ENCODE results near the gene TMEM117. TPM values are rescaled to one million over a fixed set of nuclear protein-coding genes. Genes with fewer than 3 reads are reported as not detected.

TMEM117 gene
- total and polyA plus RNA-seq, 10 of the 15 experiments (the other 5 are each of a cell fraction or from before 2014, with no cell fraction given): 3.1 to 8.2 (median 6.1) TPM

- TF ChIP-seq, protein P1, sequence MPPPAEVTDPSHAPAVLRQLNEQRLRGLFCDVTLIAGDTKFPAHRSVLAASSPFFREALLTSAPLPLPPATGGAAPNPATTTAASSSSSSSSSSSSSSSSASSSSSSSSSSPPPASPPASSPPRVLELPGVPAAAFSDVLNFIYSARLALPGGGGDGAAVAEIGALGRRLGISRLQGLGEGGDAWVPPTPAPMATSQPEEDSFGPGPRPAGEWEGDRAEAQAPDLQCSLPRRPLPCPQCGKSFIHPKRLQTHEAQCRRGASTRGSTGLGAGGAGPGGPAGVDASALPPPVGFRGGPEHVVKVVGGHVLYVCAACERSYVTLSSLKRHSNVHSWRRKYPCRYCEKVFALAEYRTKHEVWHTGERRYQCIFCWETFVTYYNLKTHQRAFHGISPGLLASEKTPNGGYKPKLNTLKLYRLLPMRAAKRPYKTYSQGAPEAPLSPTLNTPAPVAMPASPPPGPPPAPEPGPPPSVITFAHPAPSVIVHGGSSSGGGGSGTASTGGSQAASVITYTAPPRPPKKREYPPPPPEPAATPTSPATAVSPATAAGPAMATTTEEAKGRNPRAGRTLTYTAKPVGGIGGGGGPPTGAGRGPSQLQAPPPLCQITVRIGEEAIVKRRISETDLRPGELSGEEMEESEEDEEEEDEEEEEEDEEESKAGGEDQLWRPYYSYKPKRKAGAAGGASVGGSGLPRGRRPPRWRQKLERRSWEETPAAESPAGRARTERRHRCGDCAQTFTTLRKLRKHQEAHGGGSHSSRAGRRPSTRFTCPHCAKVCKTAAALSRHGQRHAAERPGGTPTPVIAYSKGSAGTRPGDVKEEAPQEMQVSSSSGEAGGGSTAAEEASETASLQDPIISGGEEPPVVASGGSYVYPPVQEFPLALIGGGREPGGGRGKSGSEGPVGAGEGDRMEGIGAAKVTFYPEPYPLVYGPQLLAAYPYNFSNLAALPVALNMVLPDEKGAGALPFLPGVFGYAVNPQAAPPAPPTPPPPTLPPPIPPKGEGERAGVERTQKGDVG (CRISPR knock-in tag; IDR thresholded peaks at IDR 0.05): no peak
- no peak for TF ChIP-seq ASH2L (IDR thresholded peaks at IDR 0.05; ENCODE audit: borderline replicate concordance, low read depth)
Observed at GRCh38 chr12:43836475-43836989, 651 bp downstream of the TMEM117 start (continued).

DNA sequence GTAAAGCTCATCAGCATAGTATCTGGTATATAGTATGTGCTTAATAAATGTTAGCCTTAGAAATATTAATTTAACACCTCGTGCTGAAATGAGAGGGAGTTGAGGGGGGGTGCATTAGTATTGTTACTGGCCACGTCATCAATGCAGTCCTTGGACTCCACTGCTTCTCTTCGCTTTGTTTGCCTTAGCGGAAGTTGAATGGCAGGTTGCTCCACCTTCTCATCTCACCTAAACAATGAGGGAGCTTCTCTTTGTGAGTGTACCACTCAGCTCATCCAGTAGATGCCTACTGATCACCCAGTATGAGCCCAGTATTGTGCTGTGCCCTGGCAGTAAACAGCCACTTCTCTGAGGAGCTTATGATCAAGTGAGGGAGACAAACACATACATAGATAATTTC, 4.5 kb downstream of the TMEM117 start:
- Histone ChIP-seq H4K20me1 (ENCODE audit: control insufficient read depth, insufficient read depth) (no peaks in the 10 kb centered on the region), H3K9me3 (replicated peaks; ENCODE audit: control insufficient read depth, insufficient read depth, low read length) (no peaks in the 10 kb centered on the region), H2AFZ (ENCODE audit: control insufficient read depth, low read depth, low read length) (no peak overlapping the region), H3K79me2 (ENCODE audit: control insufficient read depth, insufficient read depth, low read length) (no peaks in the 10 kb centered on the region; the same call in none of the 2 replicates), H3K27me3 (replicated peaks in 1 of 2; ENCODE audit: control insufficient read depth in 2 of 2, insufficient read depth in 2 of 2, low read length in 1 of 2) (no peaks in the 10 kb centered on the region), H3K4me3 (no peak overlapping the region), H3K36me3 (ENCODE audit: control insufficient read depth in 2 of 2, insufficient read depth in 2 of 2, low read length in 1 of 2) (no peaks in the 10 kb centered on the region; a peak in 3 of 4 replicates), H3K9ac (ENCODE audit: control insufficient read depth, insufficient read depth, low read length) (no peak overlapping the region), H3K4me1 (ENCODE audit: control insufficient read depth, insufficient read depth, low read length) (peaks cover 2% of the 10 kb centered on the region; the same call in 1 of the 2 replicates), H3K27ac (ENCODE audit: control insufficient read depth, insufficient read depth) (no peak overlapping the region), H3K4me2 (ENCODE audit: control insufficient read depth, insufficient read depth) (no peak overlapping the region)
- ATAC-seq: no peak
- BruUV-seq (replicated peaks): no TSS peak
- ChIA-PET SMC1A (ENCODE audit: uncharacterized antibody, unreplicated experiment) (interaction anchor here (0.6 to 1.3 kb wide), 4 partner anchors 11 to 21 kb away, joined by 3 to 4 read pairs (median 4); no protein-coding TSS in a partner anchor), CTCF (interaction anchor here (1.1 kb wide), 2 partner anchors 8 to 42 kb away, joined by 3 to 5 read pairs; no protein-coding TSS in a partner anchor), RAD21 (ENCODE audit: unreplicated experiment) (interaction anchor here (2.0 kb wide), 1 partner anchor 12 kb away, joined by 5 read pairs; no protein-coding TSS in a partner anchor), POLR2A (interaction anchor here (0.6 kb wide), 1 partner anchor 34 kb away, joined by 3 read pairs; the partner anchor contains the start of gene TWF1)
- intact Hi-C loops (cut with micrococcal nuclease; ENCODE audit: unreplicated experiment): no loop called here
- no peak for FAIRE-seq
- WGBS (ENCODE audit: insufficient coverage, insufficient replicate concordance, low lambda C conversion rate, missing lambda C conversion rate): 85% methylated on average over 4 of the region's 4 CpGs
- DNase-seq (ENCODE audit: low read depth, low spot score): no peak
- in situ Hi-C loops (cut with MboI): no loop called here
- no peak for TF ChIP-seq CREM (IDR thresholded peaks at IDR 0.05; ENCODE audit: low read depth)
- TF ChIP-seq, protein P2, sequence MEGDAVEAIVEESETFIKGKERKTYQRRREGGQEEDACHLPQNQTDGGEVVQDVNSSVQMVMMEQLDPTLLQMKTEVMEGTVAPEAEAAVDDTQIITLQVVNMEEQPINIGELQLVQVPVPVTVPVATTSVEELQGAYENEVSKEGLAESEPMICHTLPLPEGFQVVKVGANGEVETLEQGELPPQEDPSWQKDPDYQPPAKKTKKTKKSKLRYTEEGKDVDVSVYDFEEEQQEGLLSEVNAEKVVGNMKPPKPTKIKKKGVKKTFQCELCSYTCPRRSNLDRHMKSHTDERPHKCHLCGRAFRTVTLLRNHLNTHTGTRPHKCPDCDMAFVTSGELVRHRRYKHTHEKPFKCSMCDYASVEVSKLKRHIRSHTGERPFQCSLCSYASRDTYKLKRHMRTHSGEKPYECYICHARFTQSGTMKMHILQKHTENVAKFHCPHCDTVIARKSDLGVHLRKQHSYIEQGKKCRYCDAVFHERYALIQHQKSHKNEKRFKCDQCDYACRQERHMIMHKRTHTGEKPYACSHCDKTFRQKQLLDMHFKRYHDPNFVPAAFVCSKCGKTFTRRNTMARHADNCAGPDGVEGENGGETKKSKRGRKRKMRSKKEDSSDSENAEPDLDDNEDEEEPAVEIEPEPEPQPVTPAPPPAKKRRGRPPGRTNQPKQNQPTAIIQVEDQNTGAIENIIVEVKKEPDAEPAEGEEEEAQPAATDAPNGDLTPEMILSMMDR (IDR thresholded peaks at IDR 0.05 in 2 of 3, conservative IDR thresholded peaks at IDR 0.05 in 1 of 3; ENCODE audit: control insufficient read depth in 2 of 3, extremely low read depth in 1 of 3, insufficient read depth in 1 of 3, low read depth in 3 of 3, low read length in 3 of 3): no peak
- no peak for TF ChIP-seq RBBP5 (conservative IDR thresholded peaks at IDR 0.05)
- no peak for TF ChIP-seq MYC (IDR thresholded peaks at IDR 0.05; ENCODE audit: insufficient read depth, insufficient read length, insufficient replicate concordance, low read length, severe bottlenecking)
- TF ChIP-seq, protein P3, sequence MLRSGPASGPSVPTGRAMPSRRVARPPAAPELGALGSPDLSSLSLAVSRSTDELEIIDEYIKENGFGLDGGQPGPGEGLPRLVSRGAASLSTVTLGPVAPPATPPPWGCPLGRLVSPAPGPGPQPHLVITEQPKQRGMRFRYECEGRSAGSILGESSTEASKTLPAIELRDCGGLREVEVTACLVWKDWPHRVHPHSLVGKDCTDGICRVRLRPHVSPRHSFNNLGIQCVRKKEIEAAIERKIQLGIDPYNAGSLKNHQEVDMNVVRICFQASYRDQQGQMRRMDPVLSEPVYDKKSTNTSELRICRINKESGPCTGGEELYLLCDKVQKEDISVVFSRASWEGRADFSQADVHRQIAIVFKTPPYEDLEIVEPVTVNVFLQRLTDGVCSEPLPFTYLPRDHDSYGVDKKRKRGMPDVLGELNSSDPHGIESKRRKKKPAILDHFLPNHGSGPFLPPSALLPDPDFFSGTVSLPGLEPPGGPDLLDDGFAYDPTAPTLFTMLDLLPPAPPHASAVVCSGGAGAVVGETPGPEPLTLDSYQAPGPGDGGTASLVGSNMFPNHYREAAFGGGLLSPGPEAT (IDR thresholded peaks at IDR 0.05; ENCODE audit: low read depth): no peak
- TF ChIP-seq CHD4 (IDR thresholded peaks at IDR 0.05): no peak
- TF ChIP-seq YBX1 (IDR thresholded peaks at IDR 0.05): no peak
- no peak for TF ChIP-seq CEBPB (IDR thresholded peaks at IDR 0.05; ENCODE audit: borderline replicate concordance in 1 of 2, low read depth in 2 of 2, low read length in 2 of 2)
- TF ChIP-seq SPI1 (IDR thresholded peaks at IDR 0.05; ENCODE audit: borderline replicate concordance, insufficient read depth, low read depth, low read length): no peak
- TF ChIP-seq HCFC1 (IDR thresholded peaks at IDR 0.05; ENCODE audit: low read length): no peak
- TF ChIP-seq MTA3 (IDR thresholded peaks at IDR 0.05; ENCODE audit: borderline replicate concordance, low read length): no peak
